H9 (cell line): Measurements from ENCODE around the gene MYEF2. TPM values are rescaled to one million over a fixed set of nuclear protein-coding genes. Genes with fewer than 3 reads are reported as not detected.

Experiments used
- DNase-seq: peaks from one replicate; pipeline ENCODE4 v3.0.0-alpha.2; 2017
- H2AFZ ChIP-seq: one replicate; pipeline ENCODE4 v1.6.1; 2013; ENCODE audit warnings: mild to moderate bottlenecking, low read length, control low read depth, moderate library complexity
- H2AK5ac ChIP-seq: 2 replicates; pipeline ENCODE4 v1.6.1; 2013; ENCODE audit warnings: low read length, control low read depth, mixed read lengths; ENCODE audit not compliant: insufficient read length
- H2BK120ac ChIP-seq: one replicate; pipeline ENCODE4 v1.6.1; 2013; ENCODE audit warnings: low read depth, mild to moderate bottlenecking, low read length, control low read depth, inconsistent platforms; ENCODE audit not compliant: poor library complexity, severe bottlenecking
- H2BK12ac ChIP-seq: 2 replicates; pipeline ENCODE4 v1.6.1; 2013; ENCODE audit warnings: low read length, control low read depth, mixed read lengths, low read depth; ENCODE audit not compliant: insufficient read length
- H2BK15ac ChIP-seq: 2 replicates; pipeline ENCODE4 v1.6.1; 2013; ENCODE audit warnings: low read depth, low read length, control low read depth
- H2BK20ac ChIP-seq: one replicate; pipeline ENCODE4 v1.6.1; 2013; ENCODE audit warnings: low read depth, mild to moderate bottlenecking, low read length, control low read depth, inconsistent platforms; ENCODE audit not compliant: poor library complexity, severe bottlenecking
- H2BK5ac ChIP-seq: 2 replicates; pipeline ENCODE4 v1.6.1; 2013; ENCODE audit warnings: low read length, control low read depth, mixed read lengths; ENCODE audit not compliant: insufficient read length
- H3K14ac ChIP-seq: 2 replicates; pipeline ENCODE4 v1.6.1; 2013; ENCODE audit warnings: low read length, control low read depth; ENCODE audit not compliant: insufficient read depth
- H3K18ac ChIP-seq: 2 replicates; pipeline ENCODE4 v1.6.1; 2013; ENCODE audit warnings: low read depth, mild to moderate bottlenecking, mixed read lengths, low read length, control low read depth; ENCODE audit not compliant: insufficient read length
- H3K23ac ChIP-seq: 2 replicates; pipeline ENCODE4 v1.6.1; 2013; ENCODE audit warnings: low read length, control low read depth, mixed read lengths, low read depth; ENCODE audit not compliant: insufficient read length
- H3K23me2 ChIP-seq: 2 replicates; pipeline ENCODE4 v1.6.1; 2013; ENCODE audit warnings: low read depth, mild to moderate bottlenecking, mixed read lengths, low read length, control low read depth; ENCODE audit not compliant: insufficient read length, poor library complexity, severe bottlenecking
- H3K27ac ChIP-seq: 2 replicates; pipeline ENCODE4 v1.5.1; 2013; ENCODE audit warnings: low read length, control low read depth, mixed read lengths, low read depth; ENCODE audit not compliant: insufficient read length
- H3K27me3 ChIP-seq: 2 replicates; pipeline ENCODE4 v1.6.1; 2013; ENCODE audit warnings: low read length, control low read depth, inconsistent platforms; ENCODE audit not compliant: insufficient read depth
- H3K4ac ChIP-seq: 2 replicates; pipeline ENCODE4 v1.6.1; 2013; ENCODE audit warnings: low read depth, mild to moderate bottlenecking, control low read depth, inconsistent platforms, low read length, moderate library complexity
- H3K4me1 ChIP-seq: 2 replicates; pipeline ENCODE4 v1.6.1; 2013; ENCODE audit warnings: low read length, control low read depth, inconsistent platforms; ENCODE audit not compliant: insufficient read depth
- H3K4me2 ChIP-seq: 2 replicates; pipeline ENCODE4 v1.6.1; 2013; ENCODE audit warnings: low read length, control low read depth, mixed read lengths; ENCODE audit not compliant: insufficient read length, insufficient read depth
- H3K56ac ChIP-seq: 2 replicates; pipeline ENCODE4 v1.6.1; 2013; ENCODE audit warnings: low read depth, mild to moderate bottlenecking, mixed read lengths, low read length, control low read depth; ENCODE audit not compliant: insufficient read length
- H3K79me1 ChIP-seq: 2 replicates; pipeline ENCODE4 v1.6.1; 2013; ENCODE audit warnings: low read depth, mild to moderate bottlenecking, moderate library complexity, low read length, control low read depth, inconsistent platforms; ENCODE audit not compliant: insufficient read depth, poor library complexity, severe bottlenecking
- H3K79me2 ChIP-seq: 2 replicates; pipeline ENCODE4 v1.6.1; 2013; ENCODE audit warnings: low read length, control low read depth, inconsistent platforms; ENCODE audit not compliant: insufficient read depth
- H3K9ac ChIP-seq: 2 replicates; pipeline ENCODE4 v1.6.1; 2013; ENCODE audit warnings: low read length, control low read depth, mixed read lengths; ENCODE audit not compliant: insufficient read length; ENCODE audit errors: extremely low read depth
- H3K9me3 ChIP-seq: one replicate; pipeline ENCODE4 v1.6.1; 2013; ENCODE audit warnings: low read depth, low read length, inconsistent platforms; ENCODE audit not compliant: control insufficient read depth
- H3T11ph ChIP-seq: one replicate; pipeline ENCODE4 v1.6.1; 2013; ENCODE audit warnings: mild to moderate bottlenecking, low read length, control low read depth, inconsistent platforms
- H4K20me1 ChIP-seq: one replicate; pipeline ENCODE4 v1.6.1; 2013; ENCODE audit not compliant: control insufficient read depth, insufficient read length, insufficient read depth
- H4K5ac ChIP-seq: 2 replicates; pipeline ENCODE4 v1.6.1; 2013; ENCODE audit warnings: low read depth, mild to moderate bottlenecking, mixed read lengths, low read length, control low read depth; ENCODE audit not compliant: insufficient read length
- H4K8ac ChIP-seq: replicated peaks from 2 replicates; pipeline ENCODE4 v1.6.1; 2013; ENCODE audit warnings: low read length, control low read depth, mixed read lengths, low read depth; ENCODE audit not compliant: insufficient read length
- H4K91ac ChIP-seq: 2 replicates; pipeline ENCODE4 v1.6.1; 2013; ENCODE audit warnings: low read depth, mild to moderate bottlenecking, moderate library complexity, mixed read lengths, low read length, control low read depth; ENCODE audit not compliant: insufficient read length
- H3K27ac Mint-ChIP-seq, 3 experiments: 2 replicates in 2 of 3; 3 replicates in 1 of 3; pipeline ENCODE4 v1.8.0; 2020 to 2021; ENCODE audit warnings: mixed read lengths in 3 of 3, mild to moderate bottlenecking in 1 of 3, moderate library complexity in 1 of 3
- H3K27me3 Mint-ChIP-seq: 2 replicates; pipeline ENCODE4 v1.8.0; 2021; ENCODE audit warnings: low read depth, mild to moderate bottlenecking, moderate library complexity, mixed read lengths
- H3K36me3 Mint-ChIP-seq, 3 experiments: 2 replicates in 2 of 3; 3 replicates in 1 of 3; pipeline ENCODE4 v1.8.0; 2020 to 2021; ENCODE audit warnings: low read depth in 3 of 3, mixed read lengths in 3 of 3; ENCODE audit not compliant: insufficient read depth in 1 of 3
- H3K4me1 Mint-ChIP-seq, 2 experiments: 2 replicates each; pipeline ENCODE4 v1.8.0; 2020; ENCODE audit warnings: mixed read lengths in 2 of 2
- H3K4me3 Mint-ChIP-seq, 2 experiments: 2 replicates in 1 of 2; 3 replicates in 1 of 2; pipeline ENCODE4 v1.8.0; 2020 to 2021; ENCODE audit warnings: mild to moderate bottlenecking in 2 of 2, mixed read lengths in 2 of 2, moderate library complexity in 1 of 2
- H3K9me3 Mint-ChIP-seq, 2 experiments: 2 replicates in 1 of 2; 3 replicates in 1 of 2; pipeline ENCODE4 v1.8.0; 2020; ENCODE audit warnings: mild to moderate bottlenecking in 2 of 2, mixed read lengths in 2 of 2, moderate library complexity in 1 of 2
- CTCF ChIP-seq: fragments of 200-600 bp; sonication (generic); conservative IDR thresholded peaks from 3 replicates; pipeline ENCODE4 v1.8.0; 2021; ENCODE audit warnings: antibody characterized with exemption, mild to moderate bottlenecking
- WGBS: extraction: QIAGEN DNeasy Blood & Tissue Kit; methylation state at CpG from one replicate; pipeline ENCODE4 v1.1.7; 2013; ENCODE audit warnings: missing lambda C conversion rate, low lambda C conversion rate, mixed read lengths; ENCODE audit not compliant: insufficient read length; ENCODE audit errors: extremely low coverage; 5-methylcytosine and 5-hydroxymethylcytosine counted together
- total RNA-seq: library from RNA; stranded (reverse); gene quantifications from 2 replicates; pipeline ENCODE4 v1.2.1, GENCODE V29; 2021

MYEF2 gene
- total RNA-seq, 1 experiment from 2014 or later, result 85.2 TPM

- Histone ChIP-seq H3K18ac (no peak overlapping the region), H3K23me2 (no peaks in the 10 kb centered on the region), H3K27me3 (no peaks in the 10 kb centered on the region), H2BK20ac (no peak overlapping the region), H4K8ac (no peak overlapping the region), H3K9me3 (no peaks in the 10 kb centered on the region), H2BK12ac (no peak overlapping the region), H3K79me2 (no peaks in the 10 kb centered on the region), H4K5ac (no peak overlapping the region), H2AFZ (no peak overlapping the region), H2BK5ac (no peak overlapping the region), H3K79me1 (no peaks in the 10 kb centered on the region), H2AK5ac (no peak overlapping the region), H3K4me1 (peaks cover 3% of the 10 kb centered on the region; the same call in 1 of the 2 replicates), H3K27ac (no peak overlapping the region), H4K91ac (no peak overlapping the region), H2BK120ac (no peak overlapping the region), H3K9ac (no peak overlapping the region), H3K23ac (no peak overlapping the region), H3K14ac (no peak overlapping the region), H3K4ac (no peak overlapping the region), H3T11ph (no peak overlapping the region), H3K56ac (no peak overlapping the region), H4K20me1 (no peaks in the 10 kb centered on the region), H3K4me2 (no peak overlapping the region), H2BK15ac (no peak overlapping the region)
- Mint-ChIP-seq H3K27ac (no peak overlapping the region), H3K27me3 (no peaks in the 10 kb centered on the region; the same call in 1 of the 2 replicates), H3K4me1 (peaks cover 9 to 11% of the 10 kb centered on the region in 2 experiments), H3K9me3 (no peaks in the 10 kb centered on the region), H3K4me3 (no peak overlapping the region), H3K36me3 (no peaks in the 10 kb centered on the region)
- no CpG with 5 or more reads among the region's 5 CpGs for WGBS
- DNase-seq, result no peak
- TF ChIP-seq CTCF, result no peak
Observed at GRCh38 chr15:48119277-48119676, 58.8 kb downstream of the MYEF2 start.
